Endodermal cell (in vitro differentiated cells): ENCODE results near the gene BUD31. TPM values are rescaled to one million over a fixed set of nuclear protein-coding genes. Genes with fewer than 3 reads are reported as not detected.

Experiments
- DNase-seq: peaks from one replicate; pipeline ENCODE4 v3.0.0-alpha.2; 2017
- H3K27ac ChIP-seq: 2 replicates; pipeline ENCODE4 v1.5.1; 2013; ENCODE audit warnings: mild to moderate bottlenecking, low read depth, low read length, moderate library complexity
- H3K27me3 ChIP-seq: 2 replicates; pipeline ENCODE4 v1.6.1; 2013; ENCODE audit warnings: mild to moderate bottlenecking, low read length, moderate library complexity; ENCODE audit not compliant: insufficient read depth, control insufficient read depth, poor library complexity, severe bottlenecking
- H3K36me3 ChIP-seq: 2 replicates; pipeline ENCODE4 v1.7.0; 2013; ENCODE audit warnings: mild to moderate bottlenecking, low read length, moderate library complexity; ENCODE audit not compliant: control insufficient read depth, insufficient read depth
- H3K4me1 ChIP-seq: one replicate; pipeline ENCODE4 v1.7.0; 2013; ENCODE audit warnings: low read length; ENCODE audit not compliant: control insufficient read depth, insufficient read depth
- H3K4me3 ChIP-seq: 2 replicates; pipeline ENCODE4 v1.5.1; 2013; ENCODE audit warnings: mild to moderate bottlenecking, low read length, moderate library complexity
- H3K9ac ChIP-seq: 2 replicates; pipeline ENCODE4 v1.6.1; 2013; ENCODE audit warnings: mild to moderate bottlenecking, low read length, moderate library complexity; ENCODE audit not compliant: poor library complexity, severe bottlenecking; ENCODE audit errors: extremely low read depth
- H3K9me3 ChIP-seq: 2 replicates; pipeline ENCODE4 v1.6.1; 2013; ENCODE audit warnings: mild to moderate bottlenecking, low read length, moderate library complexity; ENCODE audit not compliant: control insufficient read depth
- H3K27ac Mint-ChIP-seq: 2 replicates; pipeline ENCODE4 v1.8.0; 2020; ENCODE audit warnings: mixed read lengths
- H3K27me3 Mint-ChIP-seq: 2 replicates; pipeline ENCODE4 v1.8.0; 2021; ENCODE audit warnings: mild to moderate bottlenecking, mixed read lengths; ENCODE audit not compliant: insufficient read depth
- H3K36me3 Mint-ChIP-seq: 2 replicates; pipeline ENCODE4 v1.8.0; 2020; ENCODE audit warnings: low read depth, mixed read lengths
- H3K4me1 Mint-ChIP-seq: 2 replicates; pipeline ENCODE4 v1.8.0; 2020; ENCODE audit warnings: mixed read lengths
- H3K4me3 Mint-ChIP-seq: 2 replicates; pipeline ENCODE4 v1.8.0; 2020; ENCODE audit warnings: mild to moderate bottlenecking, moderate library complexity, mixed read lengths
- H3K9me3 Mint-ChIP-seq: 2 replicates; pipeline ENCODE4 v1.8.0; 2020; ENCODE audit warnings: mild to moderate bottlenecking, mixed read lengths
- CTCF ChIP-seq: fragments of 200-600 bp; sonication (generic); conservative IDR thresholded peaks from 2 replicates; pipeline ENCODE4 v1.5.0; 2021; ENCODE audit warnings: antibody characterized with exemption, mild to moderate bottlenecking
- WGBS, 2 experiments: methylation state at CpG; one replicate each; pipeline versions ENCODE4 v1.1.5 to v1.1.7; 2013; ENCODE audit warnings: missing lambda C conversion rate in 2 of 2, mixed read lengths in 1 of 2; ENCODE audit not compliant: insufficient coverage in 1 of 2, insufficient read length in 1 of 2; 5-methylcytosine and 5-hydroxymethylcytosine counted together
- total RNA-seq, 2 donors: library from RNA; stranded (reverse); fragmentation: NEBNext Ultra II Directional in 1 of 2; extraction: Animal tissue kit (Norgen Biotek cat#: 25700) in 1 of 2; gene quantifications; 2 replicates in 1 of 2; 3 replicates in 1 of 2; pipeline ENCODE4 v1.2.1, GENCODE V29; 2021

The BUD31 gene
- total RNA-seq, 2 donors from 2014 or later, result 102 to 117 TPM

GRCh38 chr7:99383203-99383602 is 25.6 kb upstream of the BUD31 start:
- Mint-ChIP-seq H3K4me3 (no peak overlapping the region), H3K36me3 (peaks cover 34% of the 10 kb centered on the region), H3K4me1 (peaks cover 7% of the 10 kb centered on the region), H3K9me3 (no peaks in the 10 kb centered on the region), H3K27ac (no peak overlapping the region), H3K27me3 (no peaks in the 10 kb centered on the region)
- 95 to 97% methylated on average over 8 to 10 of the region's 10 CpGs for WGBS, 2 experiments
- Histone ChIP-seq H3K9ac (no peak overlapping the region), H3K36me3 (peaks cover 27% of the 10 kb centered on the region), H3K27me3 (no peaks in the 10 kb centered on the region), H3K4me3 (no peak overlapping the region), H3K27ac (no peak overlapping the region), H3K9me3 (no peaks in the 10 kb centered on the region), H3K4me1 (no peaks in the 10 kb centered on the region)
- no peak for TF ChIP-seq CTCF
- no peak for DNase-seq

GRCh38 chr7:99383791-99384370 is 24.9 kb upstream of the BUD31 start:
- Mint-ChIP-seq H3K9me3 (no peaks in the 10 kb centered on the region), H3K27me3 (no peaks in the 10 kb centered on the region), H3K27ac (no peak overlapping the region), H3K4me1 (peaks cover 7% of the 10 kb centered on the region), H3K36me3 (peaks cover 37% of the 10 kb centered on the region), H3K4me3 (no peak overlapping the region)
- no peaks in the 10 kb centered on the region for H3K27me3 ChIP-seq
- DNase-seq, result no peak
- no peak for TF ChIP-seq CTCF
- H3K36me3 ChIP-seq, result peaks cover 28% of the 10 kb centered on the region
- WGBS, 2 experiments, result 91 to 93% methylated on average over 8 to 13 of the region's 13 CpGs
- H3K4me1 ChIP-seq, result no peaks in the 10 kb centered on the region
- H3K9ac ChIP-seq, result no peak overlapping the region
- H3K4me3 ChIP-seq, result no peak overlapping the region
- no peak overlapping the region for H3K27ac ChIP-seq
- no peaks in the 10 kb centered on the region for H3K9me3 ChIP-seq

DNA sequence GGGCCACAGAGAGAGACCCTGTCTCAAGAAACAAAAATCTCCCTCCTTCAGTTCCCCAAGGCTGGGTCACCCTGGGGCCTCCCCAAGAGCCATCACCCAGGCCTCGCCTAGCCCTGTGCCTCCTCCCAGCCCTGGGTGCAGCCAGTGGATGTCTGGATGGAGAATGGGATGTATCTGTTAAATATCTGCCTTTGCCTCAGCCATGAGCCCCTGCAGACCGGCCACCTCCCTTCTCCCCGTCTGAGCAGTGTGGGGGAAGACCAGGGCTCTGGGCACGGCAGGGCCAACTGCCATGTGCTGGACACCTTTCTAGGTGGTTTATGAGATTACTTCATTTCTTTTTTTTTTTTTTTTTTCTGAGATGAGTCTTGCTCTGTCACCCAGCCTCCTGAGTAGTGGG is 24.2 kb upstream of the BUD31 start:
- Histone ChIP-seq H3K9me3 (no peaks in the 10 kb centered on the region), H3K27ac (no peak overlapping the region), H3K36me3 (peaks cover 33% of the 10 kb centered on the region), H3K27me3 (no peaks in the 10 kb centered on the region), H3K4me1 (no peaks in the 10 kb centered on the region), H3K9ac (no peak overlapping the region), H3K4me3 (no peak overlapping the region)
- Mint-ChIP-seq H3K4me1 (peaks cover 3% of the 10 kb centered on the region), H3K27me3 (no peaks in the 10 kb centered on the region), H3K27ac (no peak overlapping the region), H3K9me3 (no peaks in the 10 kb centered on the region), H3K4me3 (no peak overlapping the region), H3K36me3 (peaks cover 38% of the 10 kb centered on the region)
- no peak for DNase-seq
- 100% methylated on average over 2 to 4 of the region's 4 CpGs for WGBS, 2 experiments
- TF ChIP-seq CTCF, result no peak
